ENCODE data around the gene NSD2.

- no peak for TF ChIP-seq CTCF (IDR thresholded peaks at IDR 0.05; ENCODE audit: poor library complexity, severe bottlenecking)
- TF ChIP-seq POLR2AphosphoS5 (IDR thresholded peaks at IDR 0.05): no peak
- TF ChIP-seq EZH2 (IDR thresholded peaks at IDR 0.05; ENCODE audit: borderline replicate concordance, insufficient read depth, low read length, poor library complexity, severe bottlenecking): no peak
- TF ChIP-seq REST (IDR thresholded peaks at IDR 0.05; ENCODE audit: borderline replicate concordance): no peak
- TF ChIP-seq TAF1 (IDR thresholded peaks at IDR 0.05; ENCODE audit: low read depth): no peak
- TF ChIP-seq SMC3 (conservative IDR thresholded peaks at IDR 0.05; ENCODE audit: poor library complexity): no peak
- no peak for TF ChIP-seq RAD21 (conservative IDR thresholded peaks at IDR 0.05)
- no peak for TF ChIP-seq EP300 (conservative IDR thresholded peaks at IDR 0.05; ENCODE audit: poor library complexity, severe bottlenecking)
- TF ChIP-seq MXI1 (conservative IDR thresholded peaks at IDR 0.05; ENCODE audit: poor library complexity, severe bottlenecking): no peak
Measured at GRCh38 chr4:1852904-1853623, 18.1 kb upstream of the NSD2 start.
